ENCODE data around the gene MLPH. TPM values are rescaled to one million over a fixed set of nuclear protein-coding genes. Genes with fewer than 3 reads are reported as not detected.

Gene MLPH
- total RNA-seq, 4 donors from 2014 or later, result 13.3 to 37.9 (median 19.9) TPM

GRCh38 chr2:237449193-237449881, 37.7 kb upstream of the MLPH start:
- 34 to 37% methylated on average over 13 of the region's 13 CpGs for WGBS, 2 donors
- intact Hi-C loops (cut with DNase I; ENCODE audit: low total_unique reads), result no loop called here
- TF ChIP-seq POLR2A (IDR thresholded peaks at IDR 0.05) (no peak), CTCF (IDR thresholded peaks at IDR 0.05) (no peak)
- H3K4me3 ChIP-seq (ENCODE audit: low read depth, poor library complexity, severe bottlenecking), result no peak overlapping the region
- DNase-seq (ENCODE audit: low spot score in 2 of 2), result peak; percentile 85 to 93

GRCh38 chr2:237450108-237450507, 36.9 kb upstream of the MLPH start:
- 89 to 93% methylated on average over 6 of the region's 6 CpGs for WGBS, 2 donors
- no peak for DNase-seq (ENCODE audit: low spot score in 2 of 2)
- intact Hi-C loops (cut with DNase I; ENCODE audit: low total_unique reads), result no loop called here
- no peak overlapping the region for H3K4me3 ChIP-seq (ENCODE audit: low read depth, poor library complexity, severe bottlenecking)
- TF ChIP-seq POLR2A (IDR thresholded peaks at IDR 0.05), result no peak
- TF ChIP-seq CTCF (IDR thresholded peaks at IDR 0.05), result no peak

- DNase-seq (ENCODE audit: low spot score in 2 of 2), result no peak
- intact Hi-C loops (cut with DNase I; ENCODE audit: low total_unique reads), result no loop called here
- no peak for TF ChIP-seq CTCF (IDR thresholded peaks at IDR 0.05)
- no peak for TF ChIP-seq POLR2A (IDR thresholded peaks at IDR 0.05)
- no peak overlapping the region for H3K4me3 ChIP-seq (ENCODE audit: low read depth, poor library complexity, severe bottlenecking)
- 91 to 96% methylated on average over 10 to 13 of the region's 13 CpGs for WGBS, 2 donors
These were observed 36.5 kb upstream of the MLPH start for GRCh38 chr2:237450583-237450982.

DNA sequence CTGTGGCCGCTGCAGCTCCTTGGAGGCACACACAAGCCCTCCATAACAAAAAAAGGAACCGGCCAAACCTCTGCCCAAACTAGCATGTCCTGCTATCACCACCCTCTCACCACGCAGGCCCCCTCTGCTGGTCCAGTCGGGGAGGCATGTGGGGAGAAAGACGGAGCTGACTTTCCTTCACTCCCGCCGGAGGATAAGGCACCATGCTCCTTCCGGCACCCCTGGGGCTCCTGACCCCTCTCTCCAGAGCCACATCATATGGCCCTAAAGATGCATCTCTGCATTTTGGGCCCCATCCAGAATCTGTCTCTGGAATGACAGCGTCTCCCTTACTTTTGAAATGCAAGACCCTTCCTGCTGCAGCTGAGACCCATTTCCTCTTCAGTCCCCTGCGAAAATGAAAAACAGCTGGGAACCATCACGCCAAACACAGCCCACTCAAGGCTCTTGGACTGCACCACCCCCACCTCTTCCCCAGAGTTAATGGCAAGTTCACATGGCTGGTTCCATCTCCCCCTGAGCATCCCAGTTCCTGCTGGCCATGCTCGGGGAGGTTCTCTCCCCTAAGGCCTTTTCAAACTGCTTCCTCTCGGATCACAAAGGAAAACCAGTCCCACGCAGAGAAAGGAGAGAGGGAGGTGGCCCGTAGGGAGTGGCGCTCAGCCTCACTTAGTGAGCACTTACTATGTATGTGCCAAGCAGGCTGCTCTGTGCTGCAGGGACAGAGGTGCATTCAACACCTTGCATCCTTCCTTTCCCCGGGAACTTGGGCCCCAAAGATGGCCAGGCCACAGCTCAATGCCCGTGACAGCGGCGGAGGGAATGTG, 35.2 kb upstream of the MLPH start:
- intact Hi-C loops (cut with DNase I; ENCODE audit: low total_unique reads), result no loop called here
- DNase-seq (ENCODE audit: low spot score in 2 of 2), result no peak
- H3K4me3 ChIP-seq (ENCODE audit: low read depth, poor library complexity, severe bottlenecking), result no peak overlapping the region

DNA sequence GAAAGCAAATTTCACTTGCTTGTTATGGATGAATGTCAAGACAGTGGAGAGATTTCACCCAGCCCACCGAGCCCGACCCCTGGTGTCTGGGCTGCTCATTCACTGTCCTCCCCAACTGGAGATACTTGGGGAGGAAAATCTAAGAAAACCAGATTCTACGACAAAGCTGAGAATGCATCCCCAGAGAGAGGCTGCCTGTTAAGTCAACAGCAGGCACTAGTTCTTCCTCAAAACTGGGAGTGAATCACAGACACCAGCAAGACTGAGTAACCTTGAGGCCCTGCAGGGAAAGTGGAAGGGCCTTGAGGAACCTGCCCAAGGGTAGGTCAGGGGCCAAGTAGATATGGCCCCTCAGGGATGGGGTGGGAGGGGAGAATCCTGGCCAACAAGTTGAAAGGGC, 34.2 kb upstream of the MLPH start:
- WGBS, 2 donors, result 87 to 89% methylated on average over 3 of the region's 3 CpGs
- no peak overlapping the region for H3K4me3 ChIP-seq (ENCODE audit: low read depth, poor library complexity, severe bottlenecking)
- no peak for DNase-seq (ENCODE audit: low spot score in 2 of 2)
- TF ChIP-seq CTCF (IDR thresholded peaks at IDR 0.05), result no peak
- intact Hi-C loops (cut with DNase I; ENCODE audit: low total_unique reads), result no loop called here

More for the DNA sequence above, 35.2 kb upstream of the MLPH start:
- TF ChIP-seq CTCF (IDR thresholded peaks at IDR 0.05) (no peak), POLR2A (IDR thresholded peaks at IDR 0.05) (no peak)
- 70 to 74% methylated on average over 19 to 20 of the region's 20 CpGs for WGBS, 2 donors

Measured in lower leg skin (tissue), 4 donors.